Measurements from ENCODE around the gene EIF4A2.

EIF4A2 gene

GRCh38 chr3:186826410-186826975 is 43.1 kb downstream of the EIF4A2 start:
- no peak for DNase-seq

GRCh38 chr3:186826976-186827857 is 43.8 kb downstream of the EIF4A2 start:
- Histone ChIP-seq H3K9me3 (replicated peaks; ENCODE audit: insufficient read depth, low read length) (no peaks in the 10 kb centered on the region), H3K4me3 (ENCODE audit: low read length) (peak overlapping the region; percentile 73), H3K27me3 (replicated peaks; ENCODE audit: insufficient read depth, low read length) (peaks cover 36% of the 10 kb centered on the region), H3K36me3 (replicated peaks; ENCODE audit: insufficient read depth, low read length) (no peaks in the 10 kb centered on the region), H3K9me2 (replicated peaks; ENCODE audit: insufficient read depth, low read length) (no peaks in the 10 kb centered on the region), H3K27ac (ENCODE audit: low read length) (no peak overlapping the region), H2AFZ (ENCODE audit: low read length) (peak overlapping the region; percentile 94), H3K9ac (ENCODE audit: low read length) (peak overlapping the region; percentile 75), H3K4me2 (ENCODE audit: low read depth, low read length) (peak overlapping the region; percentile 93), H3K4me1 (ENCODE audit: low read length) (no peaks in the 10 kb centered on the region), H4K20me1 (ENCODE audit: insufficient read depth, low read length) (no peaks in the 10 kb centered on the region), H3F3A (ENCODE audit: insufficient read depth, low read length) (no peaks in the 10 kb centered on the region), H3K79me2 (ENCODE audit: low read length) (no peaks in the 10 kb centered on the region)
- TF ChIP-seq EZH2 (optimal IDR thresholded peaks at IDR 0.05; ENCODE audit: low read depth, low read length) (no peak), EZH2phosphoT487 (IDR thresholded peaks at IDR 0.05; ENCODE audit: low read length) (no peak)
- TF ChIP-seq, protein P1, sequence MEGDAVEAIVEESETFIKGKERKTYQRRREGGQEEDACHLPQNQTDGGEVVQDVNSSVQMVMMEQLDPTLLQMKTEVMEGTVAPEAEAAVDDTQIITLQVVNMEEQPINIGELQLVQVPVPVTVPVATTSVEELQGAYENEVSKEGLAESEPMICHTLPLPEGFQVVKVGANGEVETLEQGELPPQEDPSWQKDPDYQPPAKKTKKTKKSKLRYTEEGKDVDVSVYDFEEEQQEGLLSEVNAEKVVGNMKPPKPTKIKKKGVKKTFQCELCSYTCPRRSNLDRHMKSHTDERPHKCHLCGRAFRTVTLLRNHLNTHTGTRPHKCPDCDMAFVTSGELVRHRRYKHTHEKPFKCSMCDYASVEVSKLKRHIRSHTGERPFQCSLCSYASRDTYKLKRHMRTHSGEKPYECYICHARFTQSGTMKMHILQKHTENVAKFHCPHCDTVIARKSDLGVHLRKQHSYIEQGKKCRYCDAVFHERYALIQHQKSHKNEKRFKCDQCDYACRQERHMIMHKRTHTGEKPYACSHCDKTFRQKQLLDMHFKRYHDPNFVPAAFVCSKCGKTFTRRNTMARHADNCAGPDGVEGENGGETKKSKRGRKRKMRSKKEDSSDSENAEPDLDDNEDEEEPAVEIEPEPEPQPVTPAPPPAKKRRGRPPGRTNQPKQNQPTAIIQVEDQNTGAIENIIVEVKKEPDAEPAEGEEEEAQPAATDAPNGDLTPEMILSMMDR (IDR thresholded peaks at IDR 0.05; ENCODE audit: low read length) = no peak
- peak; percentile 97 for DNase-seq

More at GRCh38 chr3:186826410-186826975, 43.1 kb downstream of the EIF4A2 start:
- Histone ChIP-seq H3K36me3 (replicated peaks; ENCODE audit: insufficient read depth, low read length) (no peaks in the 10 kb centered on the region), H3K9ac (ENCODE audit: low read length) (no peak overlapping the region; the same call in 1 of the 2 replicates), H3K4me2 (ENCODE audit: low read depth, low read length) (peak overlapping the region; percentile 93; the same call in 1 of the 2 replicates), H3K9me3 (replicated peaks; ENCODE audit: insufficient read depth, low read length) (no peaks in the 10 kb centered on the region), H3K4me3 (ENCODE audit: low read length) (peak overlapping the region; percentile 73), H3K27ac (ENCODE audit: low read length) (no peak overlapping the region), H3K9me2 (replicated peaks; ENCODE audit: insufficient read depth, low read length) (no peaks in the 10 kb centered on the region), H4K20me1 (ENCODE audit: insufficient read depth, low read length) (no peaks in the 10 kb centered on the region), H2AFZ (ENCODE audit: low read length) (no peak overlapping the region), H3F3A (ENCODE audit: insufficient read depth, low read length) (no peaks in the 10 kb centered on the region), H3K4me1 (ENCODE audit: low read length) (no peaks in the 10 kb centered on the region), H3K27me3 (replicated peaks; ENCODE audit: insufficient read depth, low read length) (peaks cover 36% of the 10 kb centered on the region), H3K79me2 (ENCODE audit: low read length) (no peaks in the 10 kb centered on the region)
- TF ChIP-seq EZH2 (optimal IDR thresholded peaks at IDR 0.05; ENCODE audit: low read depth, low read length) (no peak), EZH2phosphoT487 (IDR thresholded peaks at IDR 0.05; ENCODE audit: low read length) (no peak)
- TF ChIP-seq, protein P1 (IDR thresholded peaks at IDR 0.05; ENCODE audit: low read length) = no peak

DNA sequence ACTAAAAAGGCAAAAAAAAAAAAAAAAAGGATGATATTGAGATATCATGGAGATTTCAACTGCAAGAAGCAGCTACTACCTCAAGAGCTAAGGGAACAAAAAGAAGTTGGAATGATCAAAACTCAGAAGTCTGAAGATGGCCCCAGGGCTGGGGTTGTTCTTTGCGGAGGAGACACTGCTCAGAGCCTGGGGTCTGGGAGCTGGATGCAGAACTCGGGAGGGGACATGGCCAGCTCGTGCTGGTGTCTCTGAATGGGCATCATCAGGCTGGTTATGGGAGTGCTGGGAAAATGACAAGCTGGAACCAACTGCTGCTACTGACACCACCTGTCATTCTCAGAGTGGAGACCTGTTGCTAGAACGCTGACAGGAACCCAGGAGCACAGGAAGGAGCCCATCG is 45.0 kb downstream of the EIF4A2 start:
- Histone ChIP-seq H3K4me1 (ENCODE audit: low read length) (no peaks in the 10 kb centered on the region), H3K4me2 (ENCODE audit: low read depth, low read length) (no peak overlapping the region), H3F3A (ENCODE audit: insufficient read depth, low read length) (no peaks in the 10 kb centered on the region), H4K20me1 (ENCODE audit: insufficient read depth, low read length) (no peaks in the 10 kb centered on the region), H2AFZ (ENCODE audit: low read length) (no peak overlapping the region), H3K9me2 (replicated peaks; ENCODE audit: insufficient read depth, low read length) (no peaks in the 10 kb centered on the region), H3K4me3 (ENCODE audit: low read length) (no peak overlapping the region), H3K27ac (ENCODE audit: low read length) (no peak overlapping the region), H3K36me3 (replicated peaks; ENCODE audit: insufficient read depth, low read length) (no peaks in the 10 kb centered on the region), H3K79me2 (ENCODE audit: low read length) (no peaks in the 10 kb centered on the region), H3K9me3 (replicated peaks; ENCODE audit: insufficient read depth, low read length) (no peaks in the 10 kb centered on the region), H3K9ac (ENCODE audit: low read length) (no peak overlapping the region), H3K27me3 (replicated peaks; ENCODE audit: insufficient read depth, low read length) (peaks cover 41% of the 10 kb centered on the region)
- no peak for DNase-seq
- TF ChIP-seq, protein P1 (IDR thresholded peaks at IDR 0.05; ENCODE audit: low read length) = no peak
- TF ChIP-seq EZH2 (optimal IDR thresholded peaks at IDR 0.05; ENCODE audit: low read depth, low read length) (no peak), EZH2phosphoT487 (IDR thresholded peaks at IDR 0.05; ENCODE audit: low read length) (no peak)
